ENCODE measurements around the gene AP3M1.

AP3M1 gene

GRCh38 chr10:74118804-74119203 lies 31.8 kb downstream of the AP3M1 start:
- DNase-seq, result no peak
- peaks cover 93% of the 10 kb centered on the region for H3K36me3 ChIP-seq (replicated peaks)
- H3K4me3 ChIP-seq (ENCODE audit: low read depth, low read length), result no peak overlapping the region
- no peaks in the 10 kb centered on the region for H3K27me3 ChIP-seq (replicated peaks)
- no peak for TF ChIP-seq CTCF (IDR thresholded peaks at IDR 0.05; ENCODE audit: low read depth, low read length, missing control alignments)
- peak overlapping the region; percentile 36 for H3K27ac ChIP-seq
- in situ Hi-C loops (cut with HindIII; ENCODE audit: low pct_ligation_motif_present, low sequenced_read_pairs), result no loop called here

GRCh38 chr10:74117738-74118137 lies 32.9 kb downstream of the AP3M1 start:
- H3K27ac ChIP-seq, result no peak overlapping the region
- no peak for TF ChIP-seq CTCF (IDR thresholded peaks at IDR 0.05; ENCODE audit: low read depth, low read length, missing control alignments)
- no peak for DNase-seq

GRCh38 chr10:74114041-74114448 lies 36.6 kb downstream of the AP3M1 start:
- Histone ChIP-seq H3K27me3 (replicated peaks) (no peaks in the 10 kb centered on the region), H3K27ac (no peak overlapping the region)

More at GRCh38 chr10:74117738-74118137, 32.9 kb downstream of the AP3M1 start:
- H3K27me3 ChIP-seq (replicated peaks), result no peaks in the 10 kb centered on the region
- H3K4me3 ChIP-seq (ENCODE audit: low read depth, low read length), result no peak overlapping the region
- in situ Hi-C loops (cut with HindIII; ENCODE audit: low pct_ligation_motif_present, low sequenced_read_pairs), result no loop called here
- peaks cover 93% of the 10 kb centered on the region for H3K36me3 ChIP-seq (replicated peaks)

GRCh38 chr10:74113546-74113945 lies 37.1 kb downstream of the AP3M1 start:
- Histone ChIP-seq H3K27ac (no peak overlapping the region), H3K36me3 (replicated peaks) (peaks cover 96% of the 10 kb centered on the region), H3K27me3 (replicated peaks) (no peaks in the 10 kb centered on the region), H3K4me3 (ENCODE audit: low read depth, low read length) (no peak overlapping the region)
- DNase-seq, result no peak
- TF ChIP-seq CTCF (IDR thresholded peaks at IDR 0.05; ENCODE audit: low read depth, low read length, missing control alignments), result no peak
- in situ Hi-C loops (cut with HindIII; ENCODE audit: low pct_ligation_motif_present, low sequenced_read_pairs), result no loop called here

More at GRCh38 chr10:74114041-74114448, 36.6 kb downstream of the AP3M1 start:
- in situ Hi-C loops (cut with HindIII; ENCODE audit: low pct_ligation_motif_present, low sequenced_read_pairs), result no loop called here
- TF ChIP-seq CTCF (IDR thresholded peaks at IDR 0.05; ENCODE audit: low read depth, low read length, missing control alignments), result no peak
- DNase-seq, result no peak
- no peak overlapping the region for H3K4me3 ChIP-seq (ENCODE audit: low read depth, low read length)
- H3K36me3 ChIP-seq (replicated peaks), result peaks cover 96% of the 10 kb centered on the region

- in situ Hi-C loops (cut with HindIII; ENCODE audit: low pct_ligation_motif_present, low sequenced_read_pairs), result no loop called here
- Histone ChIP-seq H3K36me3 (replicated peaks) (peaks cover 93% of the 10 kb centered on the region), H3K27ac (no peak overlapping the region), H3K4me3 (ENCODE audit: low read depth, low read length) (no peak overlapping the region), H3K27me3 (replicated peaks) (no peaks in the 10 kb centered on the region)
- DNase-seq, result no peak
- TF ChIP-seq CTCF (IDR thresholded peaks at IDR 0.05; ENCODE audit: low read depth, low read length, missing control alignments), result no peak
Observed at GRCh38 chr10:74111799-74112198, 38.8 kb downstream of the AP3M1 start.

GRCh38 chr10:74110120-74110519 lies 40.5 kb downstream of the AP3M1 start:
- no peak for TF ChIP-seq CTCF (IDR thresholded peaks at IDR 0.05; ENCODE audit: low read depth, low read length, missing control alignments)
- Histone ChIP-seq H3K36me3 (replicated peaks) (peaks cover 97% of the 10 kb centered on the region), H3K27ac (no peak overlapping the region), H3K4me3 (ENCODE audit: low read depth, low read length) (no peak overlapping the region), H3K27me3 (replicated peaks) (no peaks in the 10 kb centered on the region)
- in situ Hi-C loops (cut with HindIII; ENCODE audit: low pct_ligation_motif_present, low sequenced_read_pairs), result no loop called here
- no peak for DNase-seq

All from brain microvascular endothelial cell (primary cell).